Prostate gland (tissue), 2 donors: ENCODE results near the gene SYT17. TPM values are rescaled to one million over a fixed set of nuclear protein-coding genes. Genes with fewer than 3 reads are reported as not detected.

ENCODE experiments used
- DNase-seq: peaks from one replicate; pipeline ENCODE4 v3.0.0-alpha.2; 2019; ENCODE audit warnings: low spot score
- H3K27ac ChIP-seq, 2 donors: fragments of 200-600 bp; sonication (generic); 2 replicates each; pipeline ENCODE4 v1.5.1; 2017 to 2019
- H3K27me3 ChIP-seq: fragments of 200-600 bp; sonication (generic); replicated peaks from 2 replicates; pipeline ENCODE4 v1.5.1; 2019; ENCODE audit not compliant: insufficient read depth
- H3K36me3 ChIP-seq, 2 donors: fragments of 200-600 bp; sonication (generic); 1 replicate in 1 of 2; 2 replicates in 1 of 2; pipeline versions ENCODE4 v1.5.1 to v1.8.1; 2017 to 2019
- H3K4me1 ChIP-seq: fragments of 200-600 bp; sonication (generic); replicated peaks from 2 replicates; pipeline ENCODE4 v1.5.1; 2019
- H3K4me3 ChIP-seq, 2 donors: fragments of 200-600 bp; sonication (generic); 2 replicates each; pipeline ENCODE4 v1.5.1; 2017 to 2019
- H3K9me3 ChIP-seq: fragments of 200-600 bp; sonication (generic); 2 replicates; pipeline ENCODE4 v1.5.1; 2017
- POLR2A ChIP-seq: fragments of 450-650 bp; IDR thresholded peaks from one replicate; pipeline ENCODE4 v1.6.1; 2016; ENCODE audit warnings: antibody characterized with exemption, mild to moderate bottlenecking
- POLR2AphosphoS5 ChIP-seq: sonication (generic); formaldehyde crosslinking; IDR thresholded peaks from one replicate; pipeline ENCODE4 v1.6.1; 2017; ENCODE audit warnings: antibody characterized with exemption
- WGBS: methylation state at CpG from one replicate; pipeline ENCODE4 v1.1.5; 2018; 5-methylcytosine and 5-hydroxymethylcytosine counted together
- intact Hi-C: fragments of 100-400 bp; cut with DNase I; formaldehyde crosslinking; loops from one replicate; pipeline ENCODE4 v1.14.2; 2022
- total RNA-seq, 2 donors: library from RNA; depleted of rRNA; stranded (reverse); fragments of >200 nt; gene quantifications; one replicate each; pipeline ENCODE4 v1.1.0, GENCODE V29; 2016
- TF ChIP-seq, protein P1 (sequence below), 4 experiments: fragments of 200-600 bp in 2 of 4; fragments of 450-650 bp in 2 of 4; sonication (generic) in 2 of 4; IDR thresholded peaks; 1 replicate in 3 of 4; 2 replicates in 1 of 4; pipeline ENCODE4 v1.5.1; 2016 to 2019; ENCODE audit warnings: antibody characterized with exemption in 4 of 4, mild to moderate bottlenecking in 2 of 4, moderate library complexity in 2 of 4

SYT17 gene
- total RNA-seq, 2 donors from 2014 or later = 24.3 to 32.4 TPM

- Histone ChIP-seq H3K4me1 (peaks cover 9% of the 10 kb centered on the region), H3K27me3 (no peaks in the 10 kb centered on the region), H3K9me3 (no peaks in the 10 kb centered on the region), H3K27ac (no peak overlapping the region), H3K4me3 (no peak overlapping the region), H3K36me3 (no peaks in the 10 kb centered on the region)
- WGBS = 93% methylated on average over 5 of the region's 5 CpGs
- TF ChIP-seq, protein P1, sequence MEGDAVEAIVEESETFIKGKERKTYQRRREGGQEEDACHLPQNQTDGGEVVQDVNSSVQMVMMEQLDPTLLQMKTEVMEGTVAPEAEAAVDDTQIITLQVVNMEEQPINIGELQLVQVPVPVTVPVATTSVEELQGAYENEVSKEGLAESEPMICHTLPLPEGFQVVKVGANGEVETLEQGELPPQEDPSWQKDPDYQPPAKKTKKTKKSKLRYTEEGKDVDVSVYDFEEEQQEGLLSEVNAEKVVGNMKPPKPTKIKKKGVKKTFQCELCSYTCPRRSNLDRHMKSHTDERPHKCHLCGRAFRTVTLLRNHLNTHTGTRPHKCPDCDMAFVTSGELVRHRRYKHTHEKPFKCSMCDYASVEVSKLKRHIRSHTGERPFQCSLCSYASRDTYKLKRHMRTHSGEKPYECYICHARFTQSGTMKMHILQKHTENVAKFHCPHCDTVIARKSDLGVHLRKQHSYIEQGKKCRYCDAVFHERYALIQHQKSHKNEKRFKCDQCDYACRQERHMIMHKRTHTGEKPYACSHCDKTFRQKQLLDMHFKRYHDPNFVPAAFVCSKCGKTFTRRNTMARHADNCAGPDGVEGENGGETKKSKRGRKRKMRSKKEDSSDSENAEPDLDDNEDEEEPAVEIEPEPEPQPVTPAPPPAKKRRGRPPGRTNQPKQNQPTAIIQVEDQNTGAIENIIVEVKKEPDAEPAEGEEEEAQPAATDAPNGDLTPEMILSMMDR (IDR thresholded peaks at IDR 0.05) = no peak
- intact Hi-C loops = no loop called here
- no peak for DNase-seq
Measured at GRCh38 chr16:19148189-19148588, 19.9 kb upstream of the SYT17 start.

DNA sequence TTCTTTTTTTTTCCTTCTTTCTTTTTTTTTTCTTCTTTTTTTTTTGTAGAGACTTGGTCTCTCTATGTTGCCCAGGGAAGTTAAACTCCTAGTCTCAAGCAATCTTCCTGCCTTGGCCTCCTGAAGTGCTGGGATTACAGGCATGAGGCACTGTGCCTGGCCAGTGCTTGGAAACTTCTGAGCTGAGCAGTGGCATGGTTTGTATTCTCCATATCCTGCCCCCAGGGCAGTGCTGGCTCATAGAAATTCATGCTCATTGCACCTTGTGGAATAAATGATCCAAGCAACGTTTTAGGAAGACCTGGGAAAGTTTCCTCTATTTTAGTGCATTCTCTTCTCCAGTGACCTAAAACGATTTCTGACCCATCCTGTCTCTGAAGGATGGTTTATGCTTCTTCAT, 16.7 kb upstream of the SYT17 start:
- H3K27ac ChIP-seq = no peak overlapping the region
- TF ChIP-seq POLR2A (no peak), POLR2AphosphoS5 (no peak)
- TF ChIP-seq, protein P1 (IDR thresholded peaks at IDR 0.05) = no peak
- intact Hi-C loops = no loop called here

GRCh38 chr16:19152042-19152441, 16.0 kb upstream of the SYT17 start:
- H3K27ac ChIP-seq = no peak overlapping the region
- intact Hi-C loops = no loop called here
- no peak overlapping the region for H3K4me3 ChIP-seq
- no peaks in the 10 kb centered on the region for H3K4me1 ChIP-seq
- H3K36me3 ChIP-seq = no peaks in the 10 kb centered on the region
- 76% methylated on average over 1 of the region's 1 CpG for WGBS
- H3K27me3 ChIP-seq = no peaks in the 10 kb centered on the region
- TF ChIP-seq POLR2AphosphoS5 = no peak
- TF ChIP-seq POLR2A = no peak
- TF ChIP-seq, protein P1 (IDR thresholded peaks at IDR 0.05) = no peak
- no peaks in the 10 kb centered on the region for H3K9me3 ChIP-seq
- no peak for DNase-seq

More for the DNA sequence above, 16.7 kb upstream of the SYT17 start:
- WGBS = 67% methylated on average over 2 of the region's 2 CpGs
- H3K36me3 ChIP-seq = no peaks in the 10 kb centered on the region
- H3K4me1 ChIP-seq = no peaks in the 10 kb centered on the region
- no peak for DNase-seq
- H3K9me3 ChIP-seq = no peaks in the 10 kb centered on the region
- no peaks in the 10 kb centered on the region for H3K27me3 ChIP-seq
- H3K4me3 ChIP-seq = no peak overlapping the region

- intact Hi-C loops = no loop called here
- TF ChIP-seq POLR2A (no peak), POLR2AphosphoS5 (no peak)
- TF ChIP-seq, protein P1 (IDR thresholded peaks at IDR 0.05) = no peak
- no peaks in the 10 kb centered on the region for H3K27me3 ChIP-seq
- H3K36me3 ChIP-seq = no peaks in the 10 kb centered on the region
- H3K27ac ChIP-seq = no peak overlapping the region
- no peaks in the 10 kb centered on the region for H3K9me3 ChIP-seq
- H3K4me3 ChIP-seq = no peak overlapping the region
- DNase-seq = no peak
- no peaks in the 10 kb centered on the region for H3K4me1 ChIP-seq
- 85% methylated on average over 4 of the region's 4 CpGs for WGBS
Measured at GRCh38 chr16:19153876-19154275, 14.2 kb upstream of the SYT17 start.

DNA sequence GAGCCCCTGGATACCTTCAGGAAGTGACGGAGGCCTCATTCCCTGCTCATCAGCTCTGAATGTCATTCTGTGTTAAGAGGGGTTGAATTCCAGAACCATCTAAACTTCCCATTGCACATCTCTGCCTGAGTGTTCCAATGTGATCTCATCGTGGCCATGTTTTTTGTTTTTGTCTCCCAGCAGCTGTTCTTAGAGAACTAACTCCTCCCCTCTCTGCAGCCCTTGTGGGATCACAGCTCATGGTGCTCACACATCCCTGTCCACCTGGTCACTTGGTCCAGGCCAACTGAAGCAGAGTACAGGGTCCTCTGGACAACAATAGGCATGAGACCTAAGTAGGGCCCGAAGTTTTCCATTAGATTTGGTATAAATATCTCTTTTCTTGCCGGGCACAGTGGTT, 6.0 kb upstream of the SYT17 start:
- H3K9me3 ChIP-seq = no peaks in the 10 kb centered on the region
- no peak overlapping the region for H3K27ac ChIP-seq
- no peaks in the 10 kb centered on the region for H3K27me3 ChIP-seq
- H3K4me3 ChIP-seq = no peak overlapping the region
- H3K4me1 ChIP-seq = no peaks in the 10 kb centered on the region
- WGBS = 78% methylated on average over 4 of the region's 4 CpGs
- intact Hi-C loops = no loop called here
- H3K36me3 ChIP-seq = no peaks in the 10 kb centered on the region
- no peak for TF ChIP-seq POLR2A
- TF ChIP-seq POLR2AphosphoS5 = no peak
- TF ChIP-seq, protein P1 (IDR thresholded peaks at IDR 0.05) = no peak
- no peak for DNase-seq
